Adrenal gland (tissue), 12 donors: ENCODE measurements around the gene KCNB1. TPM values are rescaled to one million over a fixed set of nuclear protein-coding genes. Genes with fewer than 3 reads are reported as not detected.

Source experiments
- DNase-seq, 7 donors: peaks; one replicate each; pipeline ENCODE4 v3.0.0-alpha.2; 2019 to 2020
- H3K27ac ChIP-seq, 5 donors: fragments of 200-600 bp; sonication (generic) in 4 of 5; 1 replicate in 3 of 5; 2 replicates in 2 of 5; pipeline versions ENCODE4 v1.5.1 to v1.8.0; 2016 to 2020; ENCODE audit warnings: mild to moderate bottlenecking in 1 of 5
- H3K27me3 ChIP-seq: fragments of 200-600 bp; 2 replicates; pipeline ENCODE4 v1.8.0; 2021
- H3K36me3 ChIP-seq, 2 donors: fragments of 200-600 bp; replicated peaks in 1 of 2; 1 replicate in 1 of 2; 2 replicates in 1 of 2; pipeline versions ENCODE4 v1.5.1 to v1.8.0; 2018 to 2022
- H3K4me1 ChIP-seq, 2 donors: fragments of 200-600 bp; replicated peaks in 1 of 2; 1 replicate in 1 of 2; 2 replicates in 1 of 2; pipeline versions ENCODE4 v1.5.1 to v1.8.0; 2018 to 2021
- H3K4me3 ChIP-seq, 4 donors: fragments of 200-600 bp; sonication (generic) in 3 of 4; one replicate each; pipeline ENCODE4 v1.5.1; 2016 to 2018
- H3K9me3 ChIP-seq, 3 donors: fragments of 200-600 bp; sonication (generic) in 1 of 3; replicated peaks in 1 of 3; 1 replicate in 2 of 3; 2 replicates in 1 of 3; pipeline versions ENCODE4 v1.5.1 to v1.8.0; 2016 to 2021
- CTCF ChIP-seq, 6 experiments: fragments of 450-650 bp in 4 of 6; fragments of 200-600 bp in 2 of 6; sonication (generic) in 1 of 6; IDR thresholded peaks; 1 replicate in 5 of 6; 2 replicates in 1 of 6; pipeline versions ENCODE4 v1.5.1 to v1.8.0; 2016 to 2021; ENCODE audit warnings: antibody characterized with exemption in 6 of 6, mild to moderate bottlenecking in 2 of 6, moderate library complexity in 1 of 6
- POLR2A ChIP-seq, 2 donors: fragments of 450-650 bp; IDR thresholded peaks; one replicate each; pipeline ENCODE4 v1.6.1; 2017; ENCODE audit warnings: antibody characterized with exemption in 2 of 2, mild to moderate bottlenecking in 2 of 2, moderate library complexity in 1 of 2
- WGBS, 4 donors: extraction: QIAGEN DNeasy Blood & Tissue Kit in 2 of 4; methylation state at CpG; one replicate each; pipeline versions ENCODE4 v1.1.5 to v1.1.7; 2013 to 2017; 5-methylcytosine and 5-hydroxymethylcytosine counted together
- intact Hi-C, 2 donors: fragments of 100-400 bp; cut with DNase I; formaldehyde crosslinking; loops; one replicate each; pipeline versions ENCODE4 v1.14.1 to v1.15.0; 2022 to 2023
- polyA plus RNA-seq, 3 donors: library from polyadenylated mRNA; stranded (reverse); fragments of 200-250 nt in 2 of 3; fragments of 350-450 nt in 1 of 3; fragmentation: Illumina TruSeq in 1 of 3; extraction: RNeasy Lipid Tissue Mini Kit (QIAGEN cat#74804) in 1 of 3; gene quantifications; one replicate each; pipeline ENCODE4 v1.2.3, GENCODE V29; 2013 to 2014
- total RNA-seq, 9 donors: library from RNA; depleted of rRNA in 4 of 9; stranded (reverse); fragments of >200 nt in 4 of 9; fragments of 120-200 nt in 1 of 9; fragmentation: NEBNext Ultra II Directional in 1 of 9; extraction: Animal tissue kit (Norgen Biotek cat#: 25700) in 1 of 9; gene quantifications; one replicate each; pipeline versions ENCODE4 v1.1.0 to v1.2.4, GENCODE V29; 2013 to 2023
- donor health status: healthy with polysubstance abuse.
- donor health status: Bipolar disorder and iron deficiency.
- donor health status: DM: yes; HTN: yes; CAD: no.
- donor health status: DM: no; HTN: no; CAD: no.
- donor health status: DM: no; HTN: no; CAD: no.
- donor health status: DM: yes; HTN: yes; CAD: no.

The KCNB1 gene
- total and polyA plus RNA-seq, 12 donors: 0.11 to 8.2 (median 1.3) TPM

- no peak for TF ChIP-seq CTCF (IDR thresholded peaks at IDR 0.05)
- TF ChIP-seq POLR2A (IDR thresholded peaks at IDR 0.05): no peak
- DNase-seq: no peak
- Histone ChIP-seq H3K27ac (no peak overlapping the region), H3K36me3 (no peaks in the 10 kb centered on the region), H3K4me1 (no peaks in the 10 kb centered on the region), H3K27me3 (no peaks in the 10 kb centered on the region), H3K9me3 (no peaks in the 10 kb centered on the region), H3K4me3 (no peak overlapping the region)
- intact Hi-C loops: no loop called here
- WGBS, 4 donors: 53 to 86% (median 78%) methylated on average over 4 of the region's 4 CpGs
Observed at GRCh38 chr20:49361862-49362660, 120.4 kb downstream of the KCNB1 start.

- Histone ChIP-seq H3K4me3 (no peak overlapping the region), H3K9me3 (no peaks in the 10 kb centered on the region), H3K27me3 (no peaks in the 10 kb centered on the region), H3K27ac (no peak overlapping the region), H3K4me1 (no peaks in the 10 kb centered on the region), H3K36me3 (no peaks in the 10 kb centered on the region)
- TF ChIP-seq POLR2A (IDR thresholded peaks at IDR 0.05) (no peak), CTCF (IDR thresholded peaks at IDR 0.05) (no peak)
- WGBS, 4 donors: 62 to 69% (median 65%) methylated on average over 6 of the region's 6 CpGs
- DNase-seq: no peak
- intact Hi-C loops: no loop called here
Observed at GRCh38 chr20:49360242-49360968, 122.1 kb downstream of the KCNB1 start.

GRCh38 chr20:49356676-49357075, 125.8 kb downstream of the KCNB1 start:
- Histone ChIP-seq H3K4me1 (no peaks in the 10 kb centered on the region), H3K27me3 (no peaks in the 10 kb centered on the region), H3K36me3 (no peaks in the 10 kb centered on the region), H3K27ac (no peak overlapping the region), H3K4me3 (no peak overlapping the region), H3K9me3 (no peaks in the 10 kb centered on the region)
- 58 to 93% (median 76%) methylated on average over 3 of the region's 3 CpGs for WGBS, 4 donors
- no peak for DNase-seq
- intact Hi-C loops: no loop called here
- TF ChIP-seq CTCF (IDR thresholded peaks at IDR 0.05): no peak
- no peak for TF ChIP-seq POLR2A (IDR thresholded peaks at IDR 0.05)

- no peak for TF ChIP-seq CTCF (IDR thresholded peaks at IDR 0.05)
- no peak for TF ChIP-seq POLR2A (IDR thresholded peaks at IDR 0.05)
- no peaks in the 10 kb centered on the region for H3K9me3 ChIP-seq
- intact Hi-C loops: no loop called here
- no peak overlapping the region for H3K4me3 ChIP-seq
- 83 to 97% (median 88%) methylated on average over 4 of the region's 4 CpGs for WGBS, 4 donors
- H3K27ac ChIP-seq: no peak overlapping the region
- no peaks in the 10 kb centered on the region for H3K36me3 ChIP-seq
- no peaks in the 10 kb centered on the region for H3K4me1 ChIP-seq
- H3K27me3 ChIP-seq: no peaks in the 10 kb centered on the region
- DNase-seq: no peak
Observed at GRCh38 chr20:49354673-49355072, 127.8 kb downstream of the KCNB1 start.
